ENCODE data around the gene FDPS.
A peak's percentile ranks its signal among the peaks of the same experiment; 100 is the strongest.

FDPS gene

DNA sequence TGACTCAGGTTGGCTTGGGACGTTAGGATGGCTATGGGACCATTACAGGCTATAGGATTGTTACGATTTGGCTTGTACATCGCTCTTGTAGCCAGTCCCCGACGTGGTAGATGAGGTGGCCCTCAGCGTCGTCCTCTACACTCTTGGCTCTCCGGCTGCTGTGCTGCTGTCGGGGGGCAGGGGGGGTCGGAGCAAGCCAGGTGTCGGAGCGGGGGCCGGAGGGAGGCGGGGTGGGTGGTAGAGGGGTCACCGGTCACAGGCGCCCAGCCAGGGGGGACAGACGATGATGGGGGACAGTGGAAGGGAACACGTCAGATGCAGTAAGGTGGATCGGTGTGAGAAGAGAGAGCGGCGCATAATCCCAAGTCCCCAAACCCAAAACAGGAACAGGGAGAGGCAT is 40.0 kb upstream of the FDPS start:
- TF ChIP-seq, protein P1, sequence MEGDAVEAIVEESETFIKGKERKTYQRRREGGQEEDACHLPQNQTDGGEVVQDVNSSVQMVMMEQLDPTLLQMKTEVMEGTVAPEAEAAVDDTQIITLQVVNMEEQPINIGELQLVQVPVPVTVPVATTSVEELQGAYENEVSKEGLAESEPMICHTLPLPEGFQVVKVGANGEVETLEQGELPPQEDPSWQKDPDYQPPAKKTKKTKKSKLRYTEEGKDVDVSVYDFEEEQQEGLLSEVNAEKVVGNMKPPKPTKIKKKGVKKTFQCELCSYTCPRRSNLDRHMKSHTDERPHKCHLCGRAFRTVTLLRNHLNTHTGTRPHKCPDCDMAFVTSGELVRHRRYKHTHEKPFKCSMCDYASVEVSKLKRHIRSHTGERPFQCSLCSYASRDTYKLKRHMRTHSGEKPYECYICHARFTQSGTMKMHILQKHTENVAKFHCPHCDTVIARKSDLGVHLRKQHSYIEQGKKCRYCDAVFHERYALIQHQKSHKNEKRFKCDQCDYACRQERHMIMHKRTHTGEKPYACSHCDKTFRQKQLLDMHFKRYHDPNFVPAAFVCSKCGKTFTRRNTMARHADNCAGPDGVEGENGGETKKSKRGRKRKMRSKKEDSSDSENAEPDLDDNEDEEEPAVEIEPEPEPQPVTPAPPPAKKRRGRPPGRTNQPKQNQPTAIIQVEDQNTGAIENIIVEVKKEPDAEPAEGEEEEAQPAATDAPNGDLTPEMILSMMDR (IDR thresholded peaks at IDR 0.05; ENCODE audit: extremely low read depth, missing control alignments) = no peak
- no peak for DNase-seq (ENCODE audit: low spot score)

DNA sequence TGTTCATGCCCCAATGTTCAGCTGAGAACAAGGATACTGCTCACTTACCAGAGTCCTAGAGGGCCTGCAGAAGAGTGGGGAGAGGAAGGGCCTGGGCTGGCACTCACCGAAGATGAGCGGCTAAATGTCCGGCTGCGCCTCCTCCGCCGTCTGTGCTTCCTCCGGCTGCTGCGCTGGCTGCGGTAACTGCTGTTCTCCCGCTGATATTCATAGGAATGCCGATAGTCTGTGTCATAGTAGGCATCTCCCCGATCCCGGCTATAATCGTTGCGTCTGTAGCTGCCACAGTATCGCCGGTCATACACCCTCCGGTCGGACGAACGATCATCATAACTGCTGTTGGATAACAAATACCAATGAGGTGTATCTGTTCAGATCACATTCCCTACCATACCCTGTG is 39.3 kb upstream of the FDPS start:
- DNase-seq (ENCODE audit: low spot score) = no peak
- TF ChIP-seq, protein P1 (IDR thresholded peaks at IDR 0.05; ENCODE audit: extremely low read depth, missing control alignments) = no peak

DNA sequence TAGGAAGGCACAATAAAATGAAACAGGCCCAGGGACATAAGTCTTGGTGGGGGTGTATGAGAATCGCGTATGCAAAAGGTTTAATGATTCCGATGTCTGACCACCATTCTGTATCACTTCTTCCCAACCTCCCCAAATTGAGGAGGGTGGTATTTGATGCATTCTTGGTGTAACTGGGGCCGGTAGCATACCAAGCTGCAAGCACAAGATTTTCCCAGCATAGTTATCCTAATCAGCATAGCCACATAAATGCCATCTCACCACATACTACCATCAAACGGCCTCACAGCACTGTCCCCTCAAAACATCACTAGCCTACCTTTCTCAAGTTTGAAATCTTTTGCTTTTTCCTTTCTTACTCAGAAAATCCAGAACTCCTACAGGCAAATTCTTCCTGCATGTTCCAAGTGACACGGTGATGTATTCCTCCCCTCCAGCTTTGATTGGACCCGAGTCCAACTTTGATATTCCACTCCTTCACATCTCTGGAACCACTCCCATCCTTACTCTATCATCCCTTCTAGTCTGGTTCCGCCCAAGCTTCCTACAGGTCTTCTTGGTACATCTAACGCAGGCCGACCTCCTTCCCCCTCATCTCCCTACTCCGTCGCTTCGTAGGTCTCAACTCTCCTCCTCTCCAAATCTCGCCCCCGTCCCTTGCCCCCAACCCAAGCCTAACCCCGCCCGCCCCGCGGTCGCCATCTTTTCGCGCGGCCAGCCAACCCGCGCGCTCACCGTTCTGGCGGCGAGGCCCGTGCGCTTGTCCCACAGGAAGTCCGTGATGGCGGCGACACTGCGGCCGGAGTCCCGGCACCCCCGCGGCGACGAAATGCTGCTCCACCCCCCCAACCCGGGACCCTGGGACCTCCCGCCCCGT is 36.0 kb upstream of the FDPS start:
- DNase-seq (ENCODE audit: low spot score) = no peak
- TF ChIP-seq, protein P1 (IDR thresholded peaks at IDR 0.05; ENCODE audit: extremely low read depth, missing control alignments) = no peak

DNA sequence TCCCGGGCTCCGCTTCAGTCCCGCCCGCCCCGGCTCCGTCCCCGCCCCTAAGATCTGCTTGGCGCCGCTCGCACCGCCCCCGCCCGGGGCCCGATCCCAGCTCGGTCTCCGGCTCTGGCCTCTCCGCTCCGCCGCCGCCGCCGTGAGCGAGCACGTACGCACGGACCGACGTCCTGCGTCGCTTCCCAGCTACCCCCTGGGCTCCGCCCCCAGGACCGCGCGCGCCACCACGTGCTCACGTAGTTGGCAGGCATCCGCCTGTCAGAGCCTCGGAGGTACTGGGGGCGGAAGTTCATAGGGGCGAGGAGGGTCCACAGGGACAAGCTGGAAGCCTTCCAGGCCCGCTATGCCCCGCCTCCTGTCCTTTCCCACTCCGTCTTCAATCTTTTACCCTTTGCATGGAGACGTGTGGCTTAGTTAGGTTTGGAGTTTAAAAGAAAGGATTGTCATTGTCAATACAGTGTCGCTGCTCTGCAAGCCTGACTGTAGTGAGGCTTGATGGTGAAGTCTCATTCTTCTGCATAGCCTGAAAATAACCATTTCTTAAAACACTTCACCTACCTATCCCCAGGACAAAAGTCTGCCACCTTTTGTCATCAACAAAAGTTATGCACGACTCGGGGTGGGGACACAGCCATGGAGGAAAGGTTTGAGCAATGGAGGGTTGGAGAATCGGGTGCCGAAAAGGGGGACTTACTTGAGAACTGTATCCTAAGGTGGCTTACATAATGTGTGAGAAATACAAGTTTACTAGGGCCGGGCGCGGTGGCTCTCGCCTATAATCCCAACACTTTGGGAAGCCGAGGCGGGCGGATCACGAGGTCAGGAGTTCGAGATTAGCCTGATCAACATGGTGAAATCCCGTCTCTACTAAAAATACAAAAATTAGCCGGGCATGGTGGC is 35.1 kb upstream of the FDPS start, which contains the start of gene CLK2:
Gene CLK2, minus strand, starts transcription at position 162 of the 903 bp plus-strand sequence. CDS start 2,527 bp downstream, outside the sequence.
- TF ChIP-seq, protein P1 (IDR thresholded peaks at IDR 0.05; ENCODE audit: extremely low read depth, missing control alignments) = no peak
- peak; percentile 98 for DNase-seq (ENCODE audit: low spot score)

DNA sequence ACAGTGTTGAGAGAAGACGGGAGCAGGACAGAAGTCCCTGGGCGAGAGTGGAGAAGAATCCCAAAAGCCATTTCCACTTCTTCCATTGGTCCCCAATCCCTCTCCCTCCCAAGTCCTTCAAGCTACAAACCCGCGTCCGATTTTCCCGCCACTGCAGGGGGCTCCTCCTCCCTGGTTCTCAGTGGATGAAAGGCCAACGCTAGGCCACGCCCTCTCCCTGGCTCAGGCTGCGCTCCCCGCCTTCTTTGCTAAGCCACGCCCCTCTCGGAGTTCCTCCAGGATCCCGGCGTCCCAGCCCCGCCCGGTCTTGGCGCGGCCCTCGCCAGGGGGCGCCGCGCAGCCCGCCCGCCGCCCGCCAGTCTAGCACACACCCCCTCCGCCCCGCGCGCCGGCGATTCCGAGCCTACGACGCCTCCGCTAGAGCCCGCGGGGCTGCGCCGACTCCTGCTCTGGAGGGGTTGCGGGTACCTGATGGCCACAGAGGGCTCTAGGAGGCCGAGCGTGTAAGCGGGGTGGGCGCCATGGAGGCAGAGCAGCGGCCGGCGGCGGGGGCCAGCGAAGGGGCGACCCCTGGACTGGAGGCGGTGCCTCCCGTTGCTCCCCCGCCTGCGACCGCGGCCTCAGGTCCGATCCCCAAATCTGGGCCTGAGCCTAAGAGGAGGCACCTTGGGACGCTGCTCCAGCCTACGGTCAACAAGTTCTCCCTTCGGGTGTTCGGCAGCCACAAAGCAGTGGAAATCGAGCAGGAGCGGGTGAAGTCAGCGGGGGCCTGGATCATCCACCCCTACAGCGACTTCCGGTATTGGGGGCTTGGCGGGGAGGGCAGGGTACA is 31.4 kb upstream of the FDPS start, which contains the start of gene HCN3:
Gene HCN3, plus strand, starts transcription at position 394 of the 832 bp plus-strand sequence. Its CDS starts 128 bp downstream, at position 522.
- peak; percentile 99 for DNase-seq (ENCODE audit: low spot score)
- TF ChIP-seq, protein P1 (IDR thresholded peaks at IDR 0.05; ENCODE audit: extremely low read depth, missing control alignments) = peak; percentile 41

DNA sequence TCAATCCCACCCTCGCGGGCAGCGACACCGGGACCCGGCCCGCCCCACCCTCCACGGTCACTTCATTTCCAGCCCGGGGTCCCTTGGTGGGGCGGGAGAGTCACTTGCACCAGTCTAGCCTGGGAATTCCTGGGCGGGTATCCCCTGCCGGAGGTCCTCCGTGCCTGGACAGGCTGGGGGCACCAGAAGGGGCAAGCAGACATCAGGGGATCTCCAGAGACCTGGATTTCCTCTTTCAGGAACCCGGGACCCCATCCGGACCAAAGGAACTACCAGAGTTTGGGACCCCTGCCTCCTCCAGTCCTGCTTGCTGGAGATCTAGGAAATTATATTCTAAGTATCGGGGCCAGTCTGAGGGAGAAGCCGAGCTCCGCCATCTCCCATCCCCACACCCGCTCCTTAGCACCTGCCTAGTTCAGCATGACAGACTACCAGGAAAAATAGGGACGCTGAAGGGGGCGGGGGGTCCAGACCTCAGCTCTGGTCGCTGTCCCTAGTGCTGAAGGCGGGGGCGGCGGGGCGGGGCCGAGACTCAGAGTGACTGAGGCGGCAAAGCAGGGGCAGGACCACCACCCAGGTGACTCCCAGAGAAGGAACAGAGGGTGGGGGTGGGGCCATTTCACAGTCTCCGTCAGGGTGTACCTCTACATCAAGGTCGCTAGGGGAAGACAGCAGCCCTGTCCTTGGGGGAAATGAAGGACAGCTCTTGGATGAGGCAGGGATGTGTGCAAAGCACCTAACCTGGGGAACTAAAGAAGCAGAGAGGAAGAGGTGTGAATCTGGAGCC is 30.6 kb upstream of the FDPS start:
- DNase-seq (ENCODE audit: low spot score) = peak; percentile 80
- TF ChIP-seq, protein P1 (IDR thresholded peaks at IDR 0.05; ENCODE audit: extremely low read depth, missing control alignments) = no peak

Data from GM20000 (cell line).